Esophagus muscularis mucosa (tissue), 4 donors: ENCODE data around the gene OGFR. TPM values are rescaled to one million over a fixed set of nuclear protein-coding genes. Genes with fewer than 3 reads are reported as not detected.
"Not testable (repeated sequence)": the region's sequence is repeated elsewhere in the genome, so short reads cannot be mapped to it uniquely, and the experiment has no call there.

Source experiments
- DNase-seq: peaks from one replicate; pipeline ENCODE4 v3.0.0-alpha.2; 2017; ENCODE audit errors: extremely low spot score
- H3K27ac ChIP-seq, 4 donors: fragments of 200-600 bp; sonication (generic); replicated peaks in 1 of 4; 1 replicate in 3 of 4; 2 replicates in 1 of 4; pipeline ENCODE4 v1.5.1; 2016 to 2019; ENCODE audit warnings: mild to moderate bottlenecking in 1 of 4
- H3K27me3 ChIP-seq, 4 donors: fragments of 200-600 bp; sonication (generic); one replicate each; pipeline versions ENCODE4 v1.5.1 to v1.6.0; 2016 to 2019
- H3K36me3 ChIP-seq, 4 donors: fragments of 200-600 bp; sonication (generic); one replicate each; pipeline ENCODE4 v1.5.1; 2016 to 2019
- H3K4me1 ChIP-seq, 4 donors: fragments of 200-600 bp; sonication (generic); one replicate each; pipeline ENCODE4 v1.5.1; 2016 to 2019
- H3K4me3 ChIP-seq, 4 donors: fragments of 200-600 bp; sonication (generic); 1 replicate in 2 of 4; 2 replicates in 2 of 4; pipeline ENCODE4 v1.5.1; 2016 to 2019; ENCODE audit warnings: mild to moderate bottlenecking in 4 of 4, moderate library complexity in 1 of 4
- H3K9me3 ChIP-seq, 4 donors: fragments of 200-600 bp; sonication (generic); 1 replicate in 3 of 4; 2 replicates in 1 of 4; pipeline ENCODE4 v1.5.1; 2016 to 2019
- EP300 ChIP-seq: sonication (generic); formaldehyde crosslinking; IDR thresholded peaks from one replicate; pipeline ENCODE4 v1.6.1; 2017; ENCODE audit warnings: antibody characterized with exemption
- POLR2A ChIP-seq: fragments of 450-650 bp; IDR thresholded peaks from one replicate; pipeline ENCODE4 v1.6.1; 2017; ENCODE audit warnings: antibody characterized with exemption, moderate library complexity, mild to moderate bottlenecking, low read depth
- POLR2AphosphoS5 ChIP-seq, 2 donors: sonication (generic); formaldehyde crosslinking; IDR thresholded peaks; one replicate each; pipeline ENCODE4 v1.6.1; 2017; ENCODE audit warnings: antibody characterized with exemption in 2 of 2
- WGBS: methylation state at CpG from one replicate; pipeline ENCODE4 v1.1.5; 2018; 5-methylcytosine and 5-hydroxymethylcytosine counted together
- intact Hi-C: fragments of 100-400 bp; cut with DNase I; formaldehyde crosslinking; loops from one replicate; pipeline ENCODE4 v1.15.1; 2023
- total RNA-seq, 4 donors: library from RNA; depleted of rRNA; stranded (reverse); fragments of >200 nt; gene quantifications; one replicate each; pipeline versions ENCODE4 v1.1.0 to v1.2.1, GENCODE V29; 2016
- TF ChIP-seq, protein P1 (sequence below), 3 experiments: fragments of 200-600 bp in 2 of 3; fragments of 450-650 bp in 1 of 3; sonication (generic) in 2 of 3; IDR thresholded peaks; one replicate each; pipeline ENCODE4 v1.5.1; 2017 to 2019; ENCODE audit warnings: antibody characterized with exemption in 3 of 3, mild to moderate bottlenecking in 2 of 3, moderate library complexity in 1 of 3

The OGFR gene
- total RNA-seq, 4 donors from 2014 or later = 46.1 to 84.5 (median 62.7) TPM

DNA sequence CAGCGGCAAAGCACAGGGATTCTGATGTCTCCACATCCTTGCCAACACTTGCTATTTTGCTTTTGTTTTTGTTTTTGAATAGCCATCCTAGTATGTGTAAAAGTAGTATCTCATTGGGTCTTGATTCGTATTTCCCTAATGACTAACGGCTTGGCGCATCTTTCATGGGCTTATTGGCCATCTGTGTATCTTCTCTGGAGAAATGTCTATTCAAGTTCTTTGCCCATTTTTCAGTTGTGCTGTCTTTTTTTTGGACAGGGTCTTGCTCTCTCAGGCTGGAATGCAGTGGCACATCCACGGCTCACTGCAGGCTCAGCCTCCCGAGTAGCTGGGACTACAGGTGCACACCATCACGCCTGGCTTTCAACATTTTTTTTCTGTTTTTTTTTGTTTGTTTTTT is 39.5 kb downstream of the OGFR start:
- WGBS = 97% methylated on average over 7 of the region's 7 CpGs
- H3K36me3 ChIP-seq = peaks cover 0 to 21% (median 6%) of the 10 kb centered on the region in 4 donors
- TF ChIP-seq POLR2A (no peak), POLR2AphosphoS5 (IDR thresholded peaks at IDR 0.05) (no peak), EP300 (no peak)
- TF ChIP-seq, protein P1, sequence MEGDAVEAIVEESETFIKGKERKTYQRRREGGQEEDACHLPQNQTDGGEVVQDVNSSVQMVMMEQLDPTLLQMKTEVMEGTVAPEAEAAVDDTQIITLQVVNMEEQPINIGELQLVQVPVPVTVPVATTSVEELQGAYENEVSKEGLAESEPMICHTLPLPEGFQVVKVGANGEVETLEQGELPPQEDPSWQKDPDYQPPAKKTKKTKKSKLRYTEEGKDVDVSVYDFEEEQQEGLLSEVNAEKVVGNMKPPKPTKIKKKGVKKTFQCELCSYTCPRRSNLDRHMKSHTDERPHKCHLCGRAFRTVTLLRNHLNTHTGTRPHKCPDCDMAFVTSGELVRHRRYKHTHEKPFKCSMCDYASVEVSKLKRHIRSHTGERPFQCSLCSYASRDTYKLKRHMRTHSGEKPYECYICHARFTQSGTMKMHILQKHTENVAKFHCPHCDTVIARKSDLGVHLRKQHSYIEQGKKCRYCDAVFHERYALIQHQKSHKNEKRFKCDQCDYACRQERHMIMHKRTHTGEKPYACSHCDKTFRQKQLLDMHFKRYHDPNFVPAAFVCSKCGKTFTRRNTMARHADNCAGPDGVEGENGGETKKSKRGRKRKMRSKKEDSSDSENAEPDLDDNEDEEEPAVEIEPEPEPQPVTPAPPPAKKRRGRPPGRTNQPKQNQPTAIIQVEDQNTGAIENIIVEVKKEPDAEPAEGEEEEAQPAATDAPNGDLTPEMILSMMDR (IDR thresholded peaks at IDR 0.05) = no peak
- no peak overlapping the region for H3K4me3 ChIP-seq
- DNase-seq = no peak
- H3K27ac ChIP-seq = no peak overlapping the region
- no peaks in the 10 kb centered on the region for H3K9me3 ChIP-seq
- H3K4me1 ChIP-seq = no peaks in the 10 kb centered on the region
- no peaks in the 10 kb centered on the region for H3K27me3 ChIP-seq
- intact Hi-C loops = no loop called here

DNA sequence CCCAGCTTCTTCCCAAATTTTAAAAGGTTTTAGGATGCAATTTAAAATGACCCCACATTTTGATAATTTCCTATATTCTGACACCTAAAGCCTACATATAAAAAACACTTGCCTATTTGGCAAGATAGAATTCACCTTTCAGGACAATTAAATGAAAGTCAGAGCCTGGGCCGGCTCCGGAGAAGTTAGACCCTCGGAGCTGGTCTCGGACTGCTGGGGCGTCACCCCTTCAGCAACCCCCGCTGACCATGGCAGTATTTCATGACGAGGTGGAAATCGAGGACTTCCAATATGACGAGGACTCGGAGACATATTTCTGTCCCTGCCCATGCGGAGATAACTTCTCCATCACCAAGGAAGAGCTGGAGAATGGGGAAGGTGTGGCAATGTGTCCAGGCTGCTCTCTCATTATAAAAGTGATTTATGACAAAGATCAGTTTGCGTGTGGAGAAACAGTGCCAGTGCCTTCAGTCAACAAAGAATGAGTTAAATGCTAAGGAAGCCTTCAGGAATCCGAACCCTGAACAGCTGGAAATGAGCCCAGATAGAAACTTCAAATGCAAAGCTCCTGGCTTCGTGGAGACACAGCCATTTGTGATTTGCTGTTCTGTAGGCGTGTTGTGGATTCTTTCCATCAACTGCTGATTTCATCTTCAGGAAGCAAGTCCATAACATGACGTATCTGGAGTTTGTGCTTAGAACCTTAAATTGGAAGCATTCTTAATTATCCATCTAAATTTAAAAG is 41.0 kb downstream of the OGFR start:
- no peak overlapping the region for H3K4me3 ChIP-seq
- TF ChIP-seq, protein P1 (IDR thresholded peaks at IDR 0.05) = no peak
- no peak for TF ChIP-seq EP300
- no peak for TF ChIP-seq POLR2AphosphoS5 (IDR thresholded peaks at IDR 0.05)
- no peak for TF ChIP-seq POLR2A
- no peak overlapping the region for H3K27ac ChIP-seq
- no peaks in the 10 kb centered on the region for H3K27me3 ChIP-seq
- WGBS = 87% methylated on average over 16 of the region's 16 CpGs
- no peak for DNase-seq
- intact Hi-C loops = no loop called here
- H3K9me3 ChIP-seq = no peaks in the 10 kb centered on the region
- H3K4me1 ChIP-seq = no peaks in the 10 kb centered on the region
- peaks cover 0 to 20% (median 6%) of the 10 kb centered on the region in 4 donors for H3K36me3 ChIP-seq

DNA sequence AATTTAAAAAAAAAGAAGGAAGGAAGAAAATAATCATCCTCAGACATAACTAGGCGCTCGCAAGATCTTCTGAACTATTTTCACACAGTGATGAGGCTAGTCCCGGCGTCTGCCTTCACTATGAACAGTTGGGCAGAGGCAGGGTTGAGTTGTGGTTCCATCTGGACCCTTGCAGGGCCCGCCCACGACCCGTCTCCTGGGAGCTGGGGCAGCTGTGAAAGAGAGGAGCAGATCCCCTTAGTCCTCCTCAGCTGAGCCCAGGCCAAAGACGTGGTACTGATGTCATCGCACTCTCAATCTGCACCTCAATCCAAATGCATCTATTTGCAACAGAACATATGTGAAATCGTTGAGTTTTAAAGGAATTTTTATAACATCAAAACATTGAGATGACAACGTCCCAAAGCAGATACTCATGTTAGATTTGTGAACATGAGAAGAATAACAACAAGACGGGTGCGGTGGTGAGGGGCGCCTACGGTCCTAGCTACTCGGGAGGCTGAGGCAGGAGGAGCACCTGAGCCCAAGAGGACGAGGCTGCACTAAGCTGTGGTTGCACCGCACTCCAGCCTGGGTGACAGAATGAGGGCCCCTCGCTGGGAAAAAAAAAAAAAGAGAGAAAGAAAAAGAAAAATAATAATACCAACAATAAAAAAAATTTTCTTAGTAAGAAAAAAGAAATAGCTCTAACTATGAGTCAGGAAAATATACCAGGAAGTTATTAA is 41.7 kb downstream of the OGFR start:
- no peaks in the 10 kb centered on the region for H3K9me3 ChIP-seq
- no peak overlapping the region for H3K27ac ChIP-seq
- no peak for DNase-seq
- 89% methylated on average over 19 of the region's 19 CpGs for WGBS
- no peaks in the 10 kb centered on the region for H3K27me3 ChIP-seq
- TF ChIP-seq POLR2AphosphoS5 (IDR thresholded peaks at IDR 0.05) (no peak), POLR2A (no peak), EP300 (no peak)
- TF ChIP-seq, protein P1 (IDR thresholded peaks at IDR 0.05) = no peak
- intact Hi-C loops = no loop called here
- H3K4me1 ChIP-seq = no peaks in the 10 kb centered on the region
- peaks cover 0 to 19% (median 7%) of the 10 kb centered on the region in 4 donors for H3K36me3 ChIP-seq
- no peak overlapping the region for H3K4me3 ChIP-seq

DNA sequence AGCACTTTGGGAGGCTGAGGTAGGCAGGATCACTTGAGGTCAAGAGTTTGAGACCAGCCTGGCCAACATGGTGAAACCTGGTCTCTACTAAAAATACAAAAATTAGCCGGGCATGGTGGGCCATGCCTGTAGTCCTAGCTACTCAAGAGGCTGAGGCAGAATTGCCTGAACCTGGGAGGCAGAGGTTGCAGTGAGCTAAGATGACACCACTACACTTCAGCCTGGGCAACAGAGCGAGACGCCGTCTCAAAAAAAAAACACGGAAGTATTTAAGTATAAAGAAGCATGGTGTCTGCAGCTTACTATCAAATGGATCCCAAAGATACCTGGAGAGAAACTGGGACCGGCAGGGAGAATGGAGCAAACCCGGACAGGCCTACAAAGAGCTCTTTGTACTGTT is 44.3 kb downstream of the OGFR start:
- DNase-seq, H3K4me3 ChIP-seq, H3K27ac ChIP-seq, intact Hi-C loops, H3K27me3 ChIP-seq, H3K4me1 ChIP-seq, H3K9me3 ChIP-seq: not testable (repeated sequence)
- H3K36me3 ChIP-seq = peaks cover 5 to 43% (median 29%) of the 10 kb centered on the region in 4 donors
- 92% methylated on average over 7 of the region's 7 CpGs for WGBS

DNA sequence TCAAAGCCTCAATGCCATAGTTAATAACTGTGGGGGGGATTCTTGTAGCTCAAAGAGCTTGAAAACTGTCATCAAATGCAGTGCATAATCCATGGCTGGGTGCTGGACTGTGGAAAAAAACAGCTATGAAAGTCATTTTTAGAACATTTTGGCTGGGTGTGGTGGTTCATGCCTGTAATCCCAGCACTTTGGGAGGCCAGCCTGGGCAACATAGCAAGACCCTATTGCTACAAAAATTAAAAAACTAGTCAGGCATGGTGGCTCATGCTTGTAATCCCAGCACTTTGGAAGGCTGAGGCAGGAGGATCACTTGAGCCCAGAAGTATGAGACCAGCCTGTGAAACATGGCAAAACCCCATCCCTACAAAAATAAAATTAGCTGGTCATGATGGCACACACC is 44.8 kb downstream of the OGFR start:
- H3K27ac ChIP-seq = no peak overlapping the region
- TF ChIP-seq POLR2AphosphoS5 (IDR thresholded peaks at IDR 0.05) (no peak), POLR2A (no peak), EP300 (no peak)
- TF ChIP-seq, protein P1 (IDR thresholded peaks at IDR 0.05) = no peak
- no peak for DNase-seq
- no peaks in the 10 kb centered on the region for H3K4me1 ChIP-seq
- H3K27me3 ChIP-seq = no peaks in the 10 kb centered on the region
- intact Hi-C loops = no loop called here
- no peaks in the 10 kb centered on the region for H3K9me3 ChIP-seq
- no peak overlapping the region for H3K4me3 ChIP-seq
- H3K36me3 ChIP-seq = peaks cover 5 to 48% (median 35%) of the 10 kb centered on the region in 4 donors
